Measurements from ENCODE around the gene MGAT4D. TPM values are rescaled to one million over a fixed set of nuclear protein-coding genes. Genes with fewer than 3 reads are reported as not detected.
A peak's percentile ranks its signal among the peaks of the same experiment; 100 is the strongest.
"Not testable (repeated sequence)": the region's sequence is repeated elsewhere in the genome, so short reads cannot be mapped to it uniquely, and the experiment has no call there.

Gene MGAT4D
- not detected in 2 replicates for polyA plus RNA-seq (2014; cell fraction: cytosol; rRNA removed)
- not detected in 2 replicates for polyA plus RNA-seq (2014; cell fraction: nucleus; rRNA removed)

DNA sequence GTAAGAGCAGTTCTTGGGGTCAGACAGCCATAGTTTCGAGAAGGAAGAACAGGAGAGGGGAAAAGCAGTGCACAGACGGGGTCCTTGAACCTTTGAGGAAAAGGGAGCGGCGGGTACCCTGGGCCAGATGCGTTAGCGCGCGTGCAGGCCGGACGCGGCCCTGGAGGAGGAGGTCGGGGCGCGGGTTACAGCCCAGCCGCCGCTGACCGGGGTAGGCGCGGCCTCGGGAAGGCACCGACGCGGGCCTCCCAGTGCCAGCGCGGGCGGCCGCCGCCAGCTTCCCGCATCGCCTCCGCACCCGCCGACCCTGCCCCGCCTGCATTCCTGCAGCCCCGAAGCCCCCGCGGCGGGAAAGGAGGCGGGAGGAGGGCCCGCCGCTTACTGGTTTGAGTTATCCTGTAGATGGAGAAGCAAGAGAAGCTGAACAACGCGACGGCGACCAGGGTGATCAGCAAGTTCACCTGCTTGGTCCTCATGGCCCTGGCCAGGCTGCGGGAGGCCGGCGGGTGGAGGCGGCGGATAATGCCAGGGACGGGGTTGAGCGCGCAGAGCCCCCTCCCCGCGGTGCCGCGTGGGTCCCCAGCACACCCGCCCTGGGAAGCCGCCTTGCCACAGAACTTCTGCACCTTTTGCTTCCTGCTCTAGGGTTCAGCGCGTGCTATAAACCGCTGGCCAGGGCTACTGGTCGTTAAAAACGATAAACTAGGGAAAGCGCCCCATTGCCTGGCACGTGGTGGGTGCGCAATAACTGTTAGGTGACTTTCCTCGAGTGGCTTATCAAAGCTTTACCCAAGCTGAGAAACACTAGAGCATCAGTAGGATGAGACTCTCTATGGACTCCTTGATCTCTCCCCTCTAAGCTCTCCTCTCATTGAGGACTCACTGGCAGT is at the start of gene MGAT4D:
TSS of gene MGAT4D (minus strand) at position 547 of the 890 bp plus-strand sequence. CDS start at position 476, 71 bp downstream.
- peak; percentile 8 for DNase-seq (ENCODE audit: low spot score)

DNA sequence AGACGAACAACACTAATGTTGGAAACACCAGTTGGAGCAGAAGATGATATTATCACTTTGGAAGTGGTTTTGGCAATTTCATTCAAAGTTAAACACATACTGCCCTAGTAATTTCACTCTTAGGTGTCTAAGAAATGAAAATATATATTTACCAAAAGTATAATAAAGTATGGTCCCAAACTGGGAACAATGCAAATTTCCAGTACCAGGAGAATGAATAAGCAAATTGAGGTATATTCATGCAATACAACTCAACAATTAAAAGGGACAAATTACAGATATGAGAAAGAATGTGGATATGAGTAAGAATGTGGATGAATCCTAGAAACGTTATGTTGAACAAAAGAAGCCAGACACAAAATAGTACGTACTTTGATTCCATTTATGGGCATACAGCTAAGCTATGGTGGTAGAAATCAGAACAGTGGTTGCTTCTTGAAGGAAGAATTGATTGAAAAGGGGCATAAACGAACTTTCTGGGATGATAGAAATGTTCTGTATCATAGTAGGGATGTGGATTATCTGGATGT is 35.9 kb upstream of the MGAT4D start:
- DNase-seq (ENCODE audit: low spot score) = no peak

DNA sequence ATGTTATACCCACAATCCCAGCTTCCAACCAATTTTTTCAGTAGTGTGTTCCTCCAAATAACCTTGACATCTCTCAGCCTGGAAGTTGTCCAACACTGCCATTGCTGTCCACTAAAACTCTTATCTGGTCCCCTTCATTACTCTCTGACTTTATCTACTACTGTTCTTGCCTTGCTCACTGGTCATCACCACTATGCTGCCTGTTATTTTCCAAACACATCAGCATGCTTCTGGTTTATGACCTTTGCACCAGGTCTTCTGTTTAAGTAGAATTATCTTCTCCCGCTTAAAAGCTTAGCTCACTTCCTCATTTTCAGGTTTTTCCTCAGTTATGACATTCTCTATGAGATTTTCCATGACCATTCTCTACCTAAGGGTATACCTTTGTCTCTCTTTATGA is 31.3 kb upstream of the MGAT4D start:
- DNase-seq (ENCODE audit: low spot score) = no peak

DNA sequence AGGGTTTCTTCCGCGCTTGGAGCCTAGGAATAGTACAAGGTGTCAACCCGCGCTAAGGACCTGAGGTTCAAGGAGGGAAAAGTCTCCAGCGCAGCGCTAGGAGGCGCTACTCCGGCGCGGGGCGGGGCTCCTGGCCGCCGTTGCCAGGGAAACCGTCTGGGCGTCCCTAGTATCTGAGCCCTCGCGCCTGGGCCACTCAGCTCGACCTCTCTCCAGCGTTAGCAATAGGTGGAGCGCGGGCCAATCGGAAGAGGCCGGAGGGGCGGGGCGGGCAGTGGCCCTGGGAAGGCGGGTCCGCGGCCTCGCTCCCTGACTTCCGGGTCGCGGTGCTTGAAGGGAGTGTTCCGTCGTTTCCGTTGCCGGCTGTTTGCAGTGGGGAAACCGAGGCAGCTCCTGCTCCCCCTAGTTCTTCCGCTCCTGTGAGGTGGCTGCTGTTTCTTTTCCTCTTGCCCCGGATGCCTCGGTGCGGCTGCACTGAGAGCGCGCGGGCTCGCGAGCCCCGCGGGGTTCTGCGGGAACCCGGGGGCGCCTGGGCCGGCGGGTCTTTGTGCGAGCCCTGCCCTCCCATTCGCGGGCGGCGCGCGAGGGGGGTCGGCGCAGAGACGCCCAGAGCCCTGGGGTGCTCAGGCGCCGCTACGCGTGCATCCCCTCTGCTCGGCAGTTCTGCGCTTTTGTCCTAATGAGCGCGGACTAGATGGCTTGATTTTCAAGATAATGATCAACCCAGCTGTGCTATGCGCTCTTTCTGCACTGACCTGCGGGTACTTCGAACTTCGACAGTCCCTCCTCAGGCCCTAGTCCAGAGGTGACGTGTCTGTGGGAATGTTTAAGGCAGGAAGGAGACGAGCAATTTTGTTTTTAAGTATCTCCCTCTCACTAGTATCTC is 26.0 kb upstream of the MGAT4D start, which contains the start of gene ELMOD2:
TSS of gene ELMOD2 (plus strand) at position 312 of the 886 bp plus-strand sequence. CDS start 1,261 bp downstream, outside the sequence.
- peak; percentile 96 for DNase-seq (ENCODE audit: low spot score)

DNA sequence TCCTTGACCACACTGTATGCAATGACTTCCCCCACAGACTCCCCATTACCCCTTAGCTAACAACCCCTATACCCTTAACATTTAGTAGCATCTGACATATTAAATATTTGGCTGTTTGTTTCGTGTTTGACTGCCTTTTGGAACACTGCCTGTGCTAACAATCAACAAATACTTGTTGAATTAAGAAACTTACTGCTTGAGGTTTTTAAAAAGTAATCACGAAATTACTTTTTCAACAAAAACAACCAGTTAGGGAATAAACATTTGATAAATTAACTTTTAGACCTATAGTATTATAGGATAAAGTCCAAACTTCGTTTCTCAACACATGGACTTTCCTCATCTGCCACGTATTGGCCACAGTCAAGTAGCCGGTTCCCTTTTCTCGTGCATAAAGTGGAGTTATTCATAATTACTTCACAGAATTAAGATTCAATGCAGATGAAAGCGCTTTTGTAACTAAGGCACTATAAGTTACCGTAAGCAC is 25.3 kb upstream of the MGAT4D start:
- DNase-seq (ENCODE audit: low spot score) = no peak

DNA sequence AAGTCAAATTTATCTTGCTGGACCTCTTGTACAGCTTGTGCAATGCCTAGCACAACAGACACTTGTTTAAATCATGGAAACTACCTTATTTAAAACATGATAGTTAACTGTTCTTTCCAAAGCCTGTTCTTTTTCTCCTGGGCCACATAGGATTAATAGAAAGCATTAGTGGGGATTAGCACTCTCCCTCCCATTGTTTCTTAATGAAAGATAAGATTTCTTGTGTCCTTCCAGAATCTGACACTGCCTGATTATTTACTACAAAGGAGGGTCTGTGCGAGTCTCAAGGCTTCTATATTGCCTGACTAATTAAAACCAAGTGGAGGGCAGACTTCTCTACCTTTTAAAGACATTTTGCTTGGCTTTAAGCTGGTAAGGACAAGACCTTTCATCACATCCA is 17.3 kb upstream of the MGAT4D start:
- DNase-seq (ENCODE audit: low spot score) = no peak

DNA sequence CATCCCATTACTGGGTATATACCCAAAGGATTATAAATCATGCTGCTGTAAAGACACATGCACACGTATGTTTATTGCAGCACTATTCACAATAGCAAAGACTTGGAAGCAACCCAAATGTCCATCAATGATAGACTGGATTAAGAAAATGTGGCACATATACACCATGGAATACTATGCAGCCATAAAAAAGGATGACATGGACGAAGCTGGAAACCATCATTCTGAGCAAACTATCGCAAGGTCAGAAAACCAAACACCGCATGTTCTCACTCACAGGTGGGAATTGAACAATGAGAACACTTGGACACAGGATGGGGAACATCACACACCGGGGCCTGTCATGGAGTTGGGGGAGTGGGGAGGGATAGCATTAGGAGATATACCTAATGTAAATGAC is 15.7 kb upstream of the MGAT4D start:
- not testable (repeated sequence) for DNase-seq (ENCODE audit: low spot score)

DNA sequence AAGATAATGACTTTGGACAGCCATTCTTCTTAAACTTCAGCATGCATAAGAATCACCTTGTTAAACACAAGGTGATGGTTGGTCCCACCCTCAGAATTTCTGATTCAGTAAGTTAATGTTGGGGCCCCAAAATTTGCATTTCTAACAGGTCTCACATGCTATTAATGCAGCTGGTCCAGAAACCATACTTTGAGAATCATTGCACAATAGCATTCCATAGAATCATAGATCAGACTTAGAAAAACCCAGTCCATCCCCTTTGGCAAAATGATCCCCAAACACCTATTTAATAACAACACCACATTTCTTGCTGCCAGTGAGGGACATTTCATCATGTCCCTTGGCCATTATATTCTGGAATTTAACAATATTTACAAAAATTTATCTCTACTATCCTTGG is 6.2 kb upstream of the MGAT4D start:
- no peak for DNase-seq (ENCODE audit: low spot score)

DNA sequence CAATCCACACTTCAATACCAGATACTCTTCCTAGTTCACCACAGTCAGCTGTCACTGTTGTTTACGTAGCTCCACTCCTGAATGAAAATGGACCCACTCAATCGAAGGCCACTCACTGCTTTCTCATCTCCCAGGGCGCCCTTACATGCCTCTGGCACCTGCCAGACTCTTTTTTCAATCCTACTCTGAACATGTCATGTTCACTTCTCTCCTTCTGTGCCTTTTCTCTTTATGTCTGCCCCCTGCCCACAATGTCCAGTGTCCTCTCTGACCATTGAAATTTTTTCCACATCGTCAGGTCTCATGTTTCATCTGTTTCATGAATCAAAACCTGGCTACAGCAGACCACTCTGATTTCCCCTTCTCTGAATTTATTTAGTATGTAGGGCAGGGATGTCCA is 1.3 kb upstream of the MGAT4D start:
- DNase-seq (ENCODE audit: low spot score) = no peak

DNA sequence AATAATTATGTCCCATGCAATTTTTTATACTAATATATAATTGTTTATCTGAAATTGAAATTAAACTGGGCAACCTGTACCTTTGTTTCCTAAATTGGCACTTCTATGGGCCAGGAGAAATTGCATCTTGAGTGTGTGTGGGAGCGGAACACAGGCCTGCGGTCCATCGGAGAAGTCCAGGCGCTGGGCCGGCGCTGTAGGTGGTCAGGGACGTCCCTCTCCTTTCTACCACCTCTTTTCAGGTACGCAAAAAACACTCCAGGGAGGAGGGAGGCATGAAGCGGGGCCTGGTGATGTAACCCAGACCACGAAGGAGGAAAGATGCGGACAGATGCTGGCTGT is 717 bp downstream of the MGAT4D start:
- DNase-seq (ENCODE audit: low spot score) = no peak

DNA sequence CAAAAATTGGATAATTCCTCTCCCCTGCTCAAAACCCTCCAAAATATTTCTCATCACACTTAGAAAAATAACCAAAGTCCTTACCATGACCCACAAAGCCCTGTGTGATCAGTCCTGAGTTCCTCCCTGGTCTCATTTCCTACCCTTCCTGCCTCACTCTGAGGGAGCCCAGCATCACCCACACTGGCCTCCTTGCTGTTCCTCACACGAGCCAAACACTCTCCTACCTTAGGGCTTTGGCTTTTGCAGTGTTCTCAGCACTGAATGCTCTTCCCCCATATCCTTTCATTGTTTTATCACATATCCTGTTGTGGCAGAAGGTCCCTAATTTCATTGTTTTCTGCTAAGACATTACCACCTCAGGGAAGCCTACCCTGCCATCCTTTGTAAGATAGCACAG is 12.2 kb downstream of the MGAT4D start:
- DNase-seq (ENCODE audit: low spot score) = no peak

DNA sequence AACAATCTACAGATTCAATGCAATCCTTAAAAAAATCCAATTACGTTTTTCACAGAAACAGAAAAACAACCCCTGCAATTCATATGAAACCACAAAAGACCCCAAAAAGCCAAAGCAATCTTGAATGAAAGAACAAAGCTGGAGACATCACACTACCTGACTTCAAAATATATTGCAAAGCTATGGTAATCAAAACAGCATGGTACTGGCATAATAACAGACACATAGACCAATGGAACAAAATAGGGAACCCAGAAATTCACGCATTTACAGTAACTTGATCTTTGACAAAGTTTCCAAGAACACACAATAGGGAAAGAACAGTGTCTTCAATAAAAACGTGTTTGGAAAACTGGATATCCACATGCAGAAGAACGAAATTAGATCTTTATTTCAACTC is 14.6 kb downstream of the MGAT4D start:
- no peak for DNase-seq (ENCODE audit: low spot score)

DNA sequence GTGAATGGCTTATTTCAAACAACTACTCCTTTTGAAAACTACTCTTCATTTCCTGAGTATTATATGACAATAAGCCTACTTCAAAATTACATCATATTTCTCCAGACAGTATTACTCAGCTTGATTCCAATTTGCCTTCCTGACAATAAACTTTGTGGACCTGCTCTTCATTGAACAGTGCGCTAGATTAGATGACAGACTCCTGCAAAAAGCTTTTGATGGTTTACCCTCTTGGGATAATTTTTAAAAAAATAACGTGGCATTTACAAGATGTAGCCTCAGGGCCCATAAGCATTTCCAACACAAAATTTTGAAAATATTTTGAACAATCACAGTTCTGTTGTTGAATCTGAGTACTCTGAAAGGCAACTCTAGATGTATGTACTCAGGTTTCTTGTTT is 25.9 kb downstream of the MGAT4D start:
- DNase-seq (ENCODE audit: low spot score) = no peak

DNA sequence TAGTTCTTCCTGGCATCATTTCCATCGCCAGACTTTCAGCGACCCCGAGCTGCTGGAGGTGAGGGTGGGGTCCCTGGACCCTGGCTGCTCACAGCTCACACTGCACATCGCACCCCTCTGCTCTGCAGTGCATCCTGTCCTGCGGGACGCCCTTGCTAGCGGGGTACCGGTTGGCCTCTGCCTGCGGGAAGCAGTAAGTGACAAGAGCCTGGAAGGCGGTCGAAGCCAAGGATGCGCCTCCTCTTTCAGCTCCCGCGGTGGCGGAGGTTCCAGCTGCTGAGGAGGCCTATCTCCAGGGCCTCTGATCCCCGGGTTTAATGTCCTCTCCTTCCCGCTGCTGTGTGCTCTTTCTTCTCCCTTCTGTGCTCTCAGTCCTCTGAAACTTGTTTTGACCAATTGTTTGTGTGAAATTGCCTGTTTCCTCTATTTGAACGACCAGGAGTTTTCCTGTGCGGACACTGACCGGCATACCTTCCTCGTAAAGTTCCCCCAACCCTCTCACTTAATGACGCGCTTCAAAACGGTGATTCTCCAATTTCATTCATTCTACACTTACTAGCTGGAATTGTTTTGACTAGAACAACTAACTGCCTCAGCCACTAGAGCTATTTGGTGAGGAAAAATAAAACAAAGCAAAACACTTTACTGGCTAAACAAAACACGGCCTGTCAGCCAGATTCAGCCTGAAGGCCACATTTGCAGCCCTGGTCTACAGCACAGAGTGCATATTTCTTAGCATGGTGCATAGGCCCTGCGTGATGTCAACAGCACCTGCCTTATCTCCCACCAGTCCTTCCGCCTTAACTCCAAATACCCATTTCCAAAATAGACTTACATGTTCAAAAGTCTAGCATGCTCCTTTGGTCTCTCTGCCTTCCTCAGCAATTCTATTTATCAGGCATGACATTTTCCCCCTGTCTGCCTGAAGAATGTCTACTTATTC is 28.0 kb downstream of the MGAT4D start:
- no peak for DNase-seq (ENCODE audit: low spot score)

DNA sequence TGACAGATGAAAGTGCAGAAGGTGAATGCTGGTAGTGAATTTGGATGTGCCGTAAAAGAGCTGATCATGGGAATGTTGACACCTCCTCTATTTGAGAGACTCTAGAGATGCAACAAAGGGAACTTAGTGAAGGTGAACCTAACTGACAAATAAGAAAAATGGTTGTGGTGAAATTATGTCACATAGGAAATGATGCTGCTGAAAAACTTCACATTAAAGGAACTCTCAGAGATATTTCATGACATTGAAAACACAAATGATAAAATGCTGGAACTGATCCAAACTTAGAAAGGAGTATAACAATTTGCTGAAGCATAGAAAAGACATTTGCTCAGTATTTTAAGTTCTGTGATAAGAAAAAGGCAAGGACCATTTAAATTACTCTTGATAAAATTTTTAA is 31.9 kb downstream of the MGAT4D start:
- DNase-seq (ENCODE audit: low spot score) = no peak

DNA sequence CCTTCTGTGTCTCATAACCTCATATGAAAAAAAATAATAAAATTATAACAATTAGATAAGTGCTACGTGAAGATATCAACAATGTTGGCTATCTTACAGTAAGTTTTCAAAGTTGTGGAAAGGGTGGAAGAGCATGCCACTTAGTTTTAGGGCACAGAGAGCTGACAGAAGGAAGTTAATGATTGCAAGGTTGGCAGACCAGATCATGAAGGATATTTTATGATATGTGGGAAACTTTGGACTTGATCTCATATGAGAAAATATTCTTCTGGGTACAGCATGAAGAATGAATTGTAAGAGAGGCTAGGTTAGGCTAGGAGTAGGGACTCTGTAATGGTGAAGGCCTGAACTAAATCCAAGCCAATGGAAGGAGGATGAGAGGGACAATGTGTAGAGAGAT is 34.5 kb downstream of the MGAT4D start:
- no peak for DNase-seq (ENCODE audit: low spot score)

DNA sequence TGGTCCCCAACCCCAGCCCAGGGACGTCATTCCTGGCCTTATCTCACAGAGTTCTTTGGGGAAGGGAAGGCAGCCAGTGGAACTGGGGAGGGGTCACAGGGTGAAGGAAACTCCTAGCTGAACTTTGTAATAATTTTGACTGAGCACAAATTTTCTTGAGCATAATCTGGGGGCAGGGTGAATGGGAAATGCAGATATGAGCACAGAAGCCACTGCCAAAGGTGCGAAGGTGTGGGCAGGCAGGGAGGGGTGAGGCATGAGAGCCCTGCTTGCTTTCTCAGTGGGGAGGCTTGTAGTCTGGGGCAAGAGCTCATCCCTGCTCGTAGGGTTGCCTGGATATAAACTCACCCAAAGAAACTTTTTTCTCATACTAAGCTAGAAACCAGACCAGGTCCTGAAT is 34.9 kb downstream of the MGAT4D start:
- DNase-seq (ENCODE audit: low spot score) = no peak

DNA sequence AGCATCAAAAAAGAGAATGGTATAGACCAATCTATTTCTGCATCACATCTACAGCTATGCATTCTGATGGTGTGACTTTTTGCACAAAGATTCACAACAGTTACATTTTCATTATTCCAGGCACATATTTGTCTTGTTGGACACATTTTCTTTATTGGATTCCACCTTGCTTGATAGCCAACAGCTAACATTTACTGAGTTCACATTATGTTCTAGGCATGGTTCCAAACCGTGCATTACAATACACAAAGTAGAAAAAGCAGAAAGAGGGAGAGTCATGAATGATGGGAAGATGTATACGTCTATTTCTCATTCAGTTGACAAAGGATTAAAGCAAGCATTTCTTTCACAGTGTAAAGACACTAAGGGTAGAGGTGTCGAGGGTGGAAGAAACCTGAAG is 47.7 kb downstream of the MGAT4D start:
- no peak for DNase-seq (ENCODE audit: low spot score)

DNA sequence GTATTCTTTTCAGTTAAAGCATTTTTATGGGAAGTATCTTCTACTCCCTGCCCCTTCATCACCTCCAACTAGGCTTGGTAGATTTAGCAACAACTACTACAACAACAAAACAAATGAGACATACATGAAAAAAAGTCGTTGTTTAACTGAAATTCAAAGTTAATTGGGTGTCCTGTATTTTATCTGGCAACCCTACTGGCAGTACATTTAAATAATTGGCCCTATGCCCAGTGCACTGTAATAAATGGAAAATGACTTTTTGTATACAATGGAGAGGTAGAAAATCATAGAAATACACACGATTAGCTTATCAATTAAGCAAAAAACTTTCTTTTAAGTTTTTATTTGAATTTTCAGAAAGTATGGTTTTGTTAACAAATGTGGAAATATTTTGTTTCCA is 49.3 kb downstream of the MGAT4D start:
- DNase-seq (ENCODE audit: low spot score) = no peak

DNA sequence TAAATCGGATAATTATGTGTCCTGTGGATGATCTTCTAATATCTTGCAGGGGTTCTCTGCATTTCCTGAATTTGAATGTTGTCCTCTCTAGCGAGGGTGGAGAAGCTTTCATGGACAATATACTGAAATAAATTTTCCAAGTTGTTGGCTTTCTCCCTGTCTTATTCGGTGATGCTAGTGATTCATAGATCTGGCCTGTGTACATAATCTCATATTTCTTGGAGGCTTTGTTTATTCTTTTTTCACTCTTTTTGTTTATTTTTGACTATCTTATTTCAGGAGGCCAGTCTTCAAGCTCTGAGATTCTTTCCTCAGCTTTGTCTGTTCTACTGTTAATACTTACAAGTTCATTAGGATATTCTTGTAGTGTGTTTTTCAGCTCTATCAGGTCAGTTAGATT is 49.9 kb downstream of the MGAT4D start:
- DNase-seq (ENCODE audit: low spot score) = no peak

DNA sequence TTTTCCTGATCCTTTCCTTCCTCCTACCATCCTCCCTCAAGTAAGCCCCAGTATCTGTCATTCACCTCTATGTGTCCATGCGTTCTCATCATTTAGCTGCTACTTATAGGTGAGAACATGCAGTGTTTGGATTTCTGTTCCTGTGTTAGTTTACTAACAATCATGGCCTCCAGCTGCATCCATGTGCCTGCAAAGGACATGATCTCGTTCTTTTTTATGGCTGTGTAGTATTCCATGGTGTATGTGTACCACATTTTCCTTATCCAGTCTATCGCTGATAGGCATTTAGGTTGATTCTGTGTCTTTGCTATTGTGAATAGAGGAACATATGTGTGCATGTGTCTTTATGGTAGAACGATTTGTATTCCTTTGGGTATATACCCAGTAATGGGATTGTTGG is 53.7 kb downstream of the MGAT4D start:
- DNase-seq (ENCODE audit: low spot score) = not testable (repeated sequence)
